IMR-90 (cell line): ENCODE measurements around the gene SUPV3L1. TPM values are rescaled to one million over a fixed set of nuclear protein-coding genes. Genes with fewer than 3 reads are reported as not detected.

Source experiments
- ATAC-seq: fragments of 200-7000 bp; cut with Tn5 transposase; 2 replicates; pipeline ENCODE4 v1.9.1; 2020; ENCODE audit warnings: low read depth, mild to moderate bottlenecking, moderate library complexity
- BruUV-seq: library from RNA; stranded (reverse); fragments of 400-500 nt; replicated peaks from 2 replicates; lab custom pipeline; 2021; lab: Mats Ljungman, UMichigan
- CTCF ChIA-PET: fragments of 300-600 bp; formaldehyde crosslinking; extraction: SDS; loops from one replicate; lab custom pipeline; 2021; ENCODE audit warnings: antibody characterized with exemption; lab: Yijun Ruan, JAX
- POLR2A ChIA-PET: fragments of 300-600 bp; sonication (Branson Sonifier 250); formaldehyde crosslinking; loops from one replicate; lab custom pipeline; 2022; ENCODE audit warnings: antibody characterized with exemption; ENCODE audit not compliant: unreplicated experiment; lab: Charles Lee
- DNase-seq: peaks from one replicate; pipeline ENCODE4 v3.0.0; 2013
- H2AFZ ChIP-seq: replicated peaks from 2 replicates; pipeline ENCODE3; 2013; ENCODE audit warnings: low read length, mild to moderate bottlenecking; ENCODE audit not compliant: poor library complexity
- H2AK5ac ChIP-seq: 2 replicates; pipeline ENCODE4 v1.6.1; 2013; ENCODE audit warnings: low read depth, low read length, inconsistent platforms
- H2AK9ac ChIP-seq: replicated peaks from 2 replicates; pipeline ENCODE3; 2013; ENCODE audit warnings: mild to moderate bottlenecking, low read depth, low read length, moderate library complexity; ENCODE audit not compliant: poor library complexity
- H2BK120ac ChIP-seq: 2 replicates; pipeline ENCODE4 v1.6.1; 2013; ENCODE audit warnings: low read depth, low read length, inconsistent platforms
- H2BK15ac ChIP-seq: 3 replicates; pipeline ENCODE4 v1.6.1; 2013; ENCODE audit warnings: low read depth, low read length, inconsistent platforms
- H2BK20ac ChIP-seq: 2 replicates; pipeline ENCODE4 v1.6.1; 2013; ENCODE audit warnings: low read depth, mild to moderate bottlenecking, inconsistent platforms, low read length, moderate library complexity
- H2BK5ac ChIP-seq: 2 replicates; pipeline ENCODE4 v1.6.1; 2013; ENCODE audit warnings: mild to moderate bottlenecking, low read depth, low read length, inconsistent platforms; ENCODE audit not compliant: poor library complexity, severe bottlenecking
- H3K14ac ChIP-seq: replicated peaks from 2 replicates; pipeline ENCODE4 v1.6.1; 2013; ENCODE audit warnings: low read depth, low read length, inconsistent platforms
- H3K18ac ChIP-seq: 2 replicates; pipeline ENCODE4 v1.6.1; 2013; ENCODE audit warnings: low read depth, low read length, control low read depth
- H3K23ac ChIP-seq: 2 replicates; pipeline ENCODE4 v1.6.1; 2013; ENCODE audit warnings: low read depth, low read length, inconsistent platforms
- H3K27ac ChIP-seq: 2 replicates; pipeline ENCODE4 v1.5.1; 2013; ENCODE audit warnings: mild to moderate bottlenecking, control low read depth, low read length; ENCODE audit not compliant: insufficient read depth
- H3K27me3 ChIP-seq: 2 replicates; pipeline ENCODE4 v1.6.1; 2013; ENCODE audit warnings: low read length; ENCODE audit not compliant: control insufficient read depth, insufficient read depth
- H3K36me3 ChIP-seq: 2 replicates; pipeline ENCODE4 v1.6.1; 2013; ENCODE audit warnings: low read length, mixed read lengths; ENCODE audit not compliant: control insufficient read depth, insufficient read depth
- H3K4ac ChIP-seq: 2 replicates; pipeline ENCODE4 v1.6.1; 2013; ENCODE audit warnings: low read depth, low read length, inconsistent platforms
- H3K4me1 ChIP-seq: 2 replicates; pipeline ENCODE4 v1.6.1; 2013; ENCODE audit warnings: low read length, mixed read lengths; ENCODE audit not compliant: control insufficient read depth, insufficient read depth
- H3K4me2 ChIP-seq: 2 replicates; pipeline ENCODE4 v1.6.1; 2013; ENCODE audit warnings: low read depth, mild to moderate bottlenecking, control low read depth, low read length, moderate library complexity
- H3K4me3 ChIP-seq: 2 replicates; pipeline ENCODE4 v1.5.1; 2013; ENCODE audit warnings: low read depth, mild to moderate bottlenecking, control low read depth, low read length, moderate library complexity; ENCODE audit not compliant: insufficient read depth
- H3K56ac ChIP-seq: 2 replicates; pipeline ENCODE4 v1.6.1; 2013; ENCODE audit warnings: low read length, inconsistent platforms; ENCODE audit not compliant: insufficient read depth; ENCODE audit errors: extremely low read depth
- H3K79me1 ChIP-seq, 2 experiments: 2 replicates each; pipeline ENCODE4 v1.6.1; 2013; ENCODE audit warnings: low read length in 2 of 2, inconsistent platforms in 1 of 2, low read depth in 1 of 2
- H3K9ac ChIP-seq: 2 replicates; pipeline ENCODE4 v1.6.1; 2013; ENCODE audit warnings: low read depth, low read length, control low read depth
- H3K9me1 ChIP-seq: 2 replicates; pipeline ENCODE4 v1.6.1; 2013; ENCODE audit warnings: low read length, inconsistent platforms; ENCODE audit not compliant: insufficient read depth
- H3K9me3 ChIP-seq: 2 replicates; pipeline ENCODE4 v1.6.1; 2013; ENCODE audit warnings: low read length; ENCODE audit not compliant: control insufficient read depth, insufficient read depth
- H4K20me1 ChIP-seq: 2 replicates; pipeline ENCODE4 v1.6.1; 2013; ENCODE audit warnings: low read length, inconsistent platforms; ENCODE audit not compliant: insufficient read depth
- H4K5ac ChIP-seq: 2 replicates; pipeline ENCODE4 v1.6.1; 2013; ENCODE audit warnings: mild to moderate bottlenecking, low read depth, low read length, control low read depth
- H4K8ac ChIP-seq, 2 experiments: 2 replicates each; pipeline ENCODE4 v1.6.1; 2013; ENCODE audit warnings: low read depth in 2 of 2, low read length in 2 of 2, control low read depth in 1 of 2, inconsistent platforms in 1 of 2
- H4K91ac ChIP-seq: 2 replicates; pipeline ENCODE4 v1.6.1; 2013; ENCODE audit warnings: low read depth, low read length, inconsistent platforms; ENCODE audit not compliant: insufficient read depth
- CHD1 ChIP-seq: IDR thresholded peaks from 2 replicates; pipeline ENCODE4 v1.6.1; 2012; ENCODE audit warnings: low read depth, low read length, improper control_type of control experiment
- MAFK ChIP-seq: IDR thresholded peaks from 2 replicates; pipeline ENCODE4 v1.6.1; 2012; ENCODE audit warnings: low read depth, low read length, improper control_type of control experiment
- MXI1 ChIP-seq: IDR thresholded peaks from 2 replicates; pipeline ENCODE4 v1.6.1; 2012; ENCODE audit warnings: low read depth, mild to moderate bottlenecking, low read length, moderate library complexity, borderline replicate concordance
- POLR2A ChIP-seq: IDR thresholded peaks from 2 replicates; pipeline ENCODE4 v1.6.1; 2012; ENCODE audit warnings: mild to moderate bottlenecking, low read depth, low read length
- SMC3 ChIP-seq: fragments of 150-350 bp; IDR thresholded peaks from 2 replicates; pipeline ENCODE4 v1.6.1; 2016; ENCODE audit warnings: low read depth, mild to moderate bottlenecking, antibody characterized with exemption, low read length, moderate library complexity
- WGBS, 2 experiments: methylation state at CpG; one replicate each; pipeline versions ENCODE4 v1.1.5 to v1.1.7; 2013; ENCODE audit warnings: missing lambda C conversion rate in 2 of 2; ENCODE audit not compliant: insufficient read length in 1 of 2; ENCODE audit errors: extremely low coverage in 2 of 2; 5-methylcytosine and 5-hydroxymethylcytosine counted together
- dilution Hi-C: fragments of 300-500 bp; cut with HindIII; formaldehyde crosslinking; loops from one replicate; pipeline ENCODE4 v1.14.3; 2018; ENCODE audit warnings: low sequenced_read_pairs; ENCODE audit not compliant: unreplicated experiment
- in situ Hi-C: fragments of 300-500 bp; cut with MboI; formaldehyde crosslinking; loops from 3 replicates; pipeline ENCODE4 v1.14.3; 2019; ENCODE audit warnings: low sequenced_read_pairs, inconsistent platforms, mixed read lengths
- intact Hi-C: fragments of 100-400 bp; cut with micrococcal nuclease; formaldehyde crosslinking; loops from 2 replicates; pipeline ENCODE4 v1.10.0; 2022
- polyA plus RNA-seq, 3 experiments: library from polyadenylated mRNA; depleted of rRNA; stranded (reverse); fragments of >200 nt; gene quantifications; 2 replicates each; pipeline ENCODE4 v1.2.3, GENCODE V29; 2012; ENCODE audit warnings: low replicate concordance in 1 of 3
- total RNA-seq: library from RNA; depleted of rRNA; stranded (reverse); fragments of >200 nt; gene quantifications from 2 replicates; pipeline ENCODE4 v1.2.3, GENCODE V29; 2012

SUPV3L1 gene
- total and polyA plus RNA-seq, 2 of the 4 experiments (the other 2 are of a cell fraction): 24.4 to 26.5 TPM

- Histone ChIP-seq H3K36me3 (peaks cover 2% of the 10 kb centered on the region; the same call in 1 of the 2 replicates), H3K9ac (no peak overlapping the region), H3K27me3 (no peaks in the 10 kb centered on the region), H2BK5ac (no peak overlapping the region), H4K8ac (no peak overlapping the region), H2BK20ac (no peak overlapping the region), H4K20me1 (peaks cover 20% of the 10 kb centered on the region; the same call in 1 of the 2 replicates), H3K79me1 (peaks cover 31 to 57% of the 10 kb centered on the region in 2 experiments), H4K91ac (no peak overlapping the region), H3K4me1 (no peaks in the 10 kb centered on the region), H3K9me3 (no peaks in the 10 kb centered on the region), H3K9me1 (peaks cover 7% of the 10 kb centered on the region; the same call in 1 of the 2 replicates), H4K5ac (no peak overlapping the region), H3K4ac (no peak overlapping the region), H3K18ac (no peak overlapping the region), H2BK120ac (no peak overlapping the region), H2AK9ac (no peak overlapping the region), H3K4me2 (no peak overlapping the region), H3K14ac (no peak overlapping the region), H2AFZ (no peak overlapping the region), H3K27ac (no peak overlapping the region), H3K4me3 (no peak overlapping the region), H2BK15ac (no peak overlapping the region), H3K56ac (no peak overlapping the region), H3K23ac (no peak overlapping the region), H2AK5ac (no peak overlapping the region)
- POLR2A ChIA-PET: interaction anchor here (0.5 kb wide), 1 partner anchor 1748 kb away, joined by 3 read pairs; no protein-coding TSS in a partner anchor
- ATAC-seq: no peak
- dilution Hi-C loops: no loop called here
- no CpG with 5 or more reads among the region's 2 CpGs for WGBS, 2 experiments
- in situ Hi-C loops: no loop called here
- BruUV-seq: no TSS peak
- DNase-seq: no peak
- intact Hi-C loops: no loop called here
- TF ChIP-seq CHD1 (no peak), SMC3 (no peak), POLR2A (no peak), MAFK (no peak), MXI1 (no peak)
- CTCF ChIA-PET: no interaction called here
These were observed 40.1 kb upstream of the SUPV3L1 start for GRCh38 chr10:69139961-69140360.
